ENCODE measurements around the gene TTLL9. TPM values are rescaled to one million over a fixed set of nuclear protein-coding genes. Genes with fewer than 3 reads are reported as not detected.
A peak's percentile ranks its signal among the peaks of the same experiment; 100 is the strongest.

TTLL9 gene
- total and polyA plus RNA-seq, 2 of the 13 experiments (the other 11 are each of a cell fraction or from before 2014, with no cell fraction given) = not detected

GRCh38 chr20:31968291-31969126 lies 98.1 kb downstream of the TTLL9 start (continued):
- peak; percentile 100 for TF ChIP-seq ZBTB1 (CRISPR knock-in tag; IDR thresholded peaks at IDR 0.05; ENCODE audit: borderline replicate concordance)
- peak; percentile 100 for TF ChIP-seq ZNF746 (CRISPR knock-in tag; IDR thresholded peaks at IDR 0.05)
- TF ChIP-seq PRMT3 (CRISPR knock-in tag; IDR thresholded peaks at IDR 0.05; ENCODE audit: borderline replicate concordance, low read depth) = peak; percentile 100
- TF ChIP-seq SOX6 (IDR thresholded peaks at IDR 0.05) = no peak
- TF ChIP-seq SOX6 (CRISPR knock-in tag; IDR thresholded peaks at IDR 0.05) = peak; percentile 97
- TF ChIP-seq NFE2L1 (CRISPR knock-in tag; IDR thresholded peaks at IDR 0.05; ENCODE audit: borderline replicate concordance) = peak; percentile 100
- TF ChIP-seq ZNF737 (CRISPR knock-in tag; IDR thresholded peaks at IDR 0.05; ENCODE audit: borderline replicate concordance) = peak; percentile 100
- peak; percentile 98 for TF ChIP-seq TFDP1 (CRISPR knock-in tag; IDR thresholded peaks at IDR 0.05; ENCODE audit: borderline replicate concordance)
- TF ChIP-seq ELK4 (CRISPR knock-in tag; IDR thresholded peaks at IDR 0.05; ENCODE audit: borderline replicate concordance) = peak; percentile 100; the same call in 1 of the 2 replicates
- TF ChIP-seq GFI1 (CRISPR knock-in tag; IDR thresholded peaks at IDR 0.05; ENCODE audit: borderline replicate concordance) = peak; percentile 99
- TF ChIP-seq RXRB (CRISPR knock-in tag; IDR thresholded peaks at IDR 0.05; ENCODE audit: borderline replicate concordance) = peak; percentile 100
- no peak for TF ChIP-seq ZNF24 (IDR thresholded peaks at IDR 0.05)
- TF ChIP-seq ZNF253 (CRISPR knock-in tag; IDR thresholded peaks at IDR 0.05; ENCODE audit: borderline replicate concordance) = peak; percentile 100
- peak; percentile 99 for TF ChIP-seq GZF1 (CRISPR knock-in tag; IDR thresholded peaks at IDR 0.05)
- TF ChIP-seq ZNF557 (CRISPR knock-in tag; IDR thresholded peaks at IDR 0.05) = peak; percentile 100
- TF ChIP-seq ZNF720 (CRISPR knock-in tag; IDR thresholded peaks at IDR 0.05) = peak; percentile 100
- peak; percentile 99 for TF ChIP-seq SNAPC4 (CRISPR knock-in tag; IDR thresholded peaks at IDR 0.05)
- TF ChIP-seq HDAC6 (IDR thresholded peaks at IDR 0.05; ENCODE audit: low read depth, low read length) = no peak
- peak; percentile 100 for TF ChIP-seq ZNF225 (CRISPR knock-in tag; IDR thresholded peaks at IDR 0.05)
- peak; percentile 100 for TF ChIP-seq ZFP41 (CRISPR knock-in tag; IDR thresholded peaks at IDR 0.05; ENCODE audit: borderline replicate concordance)
- TF ChIP-seq MTERF4 (CRISPR knock-in tag; IDR thresholded peaks at IDR 0.05) = peak; percentile 100
- TF ChIP-seq PAF1 (CRISPR knock-in tag; IDR thresholded peaks at IDR 0.05) = peak; percentile 100

Data from HepG2 (cell line).